Right ventricle myocardium superior (tissue), 1 donor: ENCODE data around the gene TEX19. TPM values are rescaled to one million over a fixed set of nuclear protein-coding genes. Genes with fewer than 3 reads are reported as not detected.

Experiments used
- ATAC-seq: fragments of 200-7000 bp; cut with Tn5 transposase; one replicate; pipeline ENCODE4 v1.9.1; 2020; ENCODE audit warnings: mild to moderate bottlenecking; ENCODE audit not compliant: poor library complexity
- DNase-seq: peaks from one replicate; pipeline ENCODE4 v3.0.0-alpha.2; 2020
- intact Hi-C: fragments of 100-400 bp; cut with DNase I; formaldehyde crosslinking; loops from one replicate; pipeline ENCODE4 v1.11.2; 2022
- total RNA-seq: library from RNA; stranded (reverse); fragmentation: NEBNext Ultra II Directional; extraction: Animal tissue kit (Norgen Biotek cat#: 25700); gene quantifications from one replicate; pipeline ENCODE4 v1.2.1, GENCODE V29; 2021
- donor health status: DM: no; HTN: yes; CAD: no; lungs with severe emphysema.

The TEX19 gene
- total RNA-seq, 1 donor from 2014 or later, result not detected

DNA sequence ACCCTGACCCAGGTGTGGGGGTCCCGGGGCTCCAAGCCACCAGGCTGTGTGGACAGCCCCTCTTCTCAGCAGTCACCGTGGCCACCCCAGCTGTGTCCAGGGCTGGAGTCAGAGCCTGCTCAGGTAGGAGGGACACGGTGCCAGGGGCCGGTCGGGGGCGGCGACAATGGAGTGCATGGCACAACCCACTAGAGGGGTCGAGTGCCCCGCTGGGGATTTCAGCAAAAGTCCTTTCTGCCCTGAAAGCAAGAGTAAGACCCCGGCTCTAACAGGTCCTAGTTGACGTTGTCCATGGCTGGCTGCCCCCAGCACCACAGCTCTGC is 23.8 kb downstream of the TEX19 start:
- DNase-seq (peak; percentile 41), ATAC-seq (no peak)
- intact Hi-C loops, result no loop called here

DNA sequence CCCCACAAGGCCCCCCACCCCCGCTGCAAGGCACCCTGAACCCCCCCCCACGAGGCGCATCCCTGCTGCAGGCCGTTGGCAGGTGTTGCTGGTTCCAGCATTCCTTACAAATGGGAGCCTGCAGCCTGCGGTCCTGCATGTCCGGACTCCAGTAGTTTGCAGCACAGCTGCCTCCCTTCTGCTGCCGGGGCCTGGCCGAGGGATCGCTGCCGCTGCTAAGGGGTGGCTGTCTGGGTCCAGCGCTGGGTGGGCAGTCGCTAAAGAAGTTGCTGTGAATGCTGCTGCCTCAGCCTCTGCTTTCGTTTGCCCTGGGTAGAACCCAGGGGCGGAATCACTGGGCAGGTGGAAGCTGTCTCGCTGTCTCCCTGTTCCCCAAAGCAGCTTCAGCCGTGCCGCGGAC is 24.4 kb downstream of the TEX19 start:
- ATAC-seq, result no peak
- intact Hi-C loops, result no loop called here
- peak; percentile 40 for DNase-seq

DNA sequence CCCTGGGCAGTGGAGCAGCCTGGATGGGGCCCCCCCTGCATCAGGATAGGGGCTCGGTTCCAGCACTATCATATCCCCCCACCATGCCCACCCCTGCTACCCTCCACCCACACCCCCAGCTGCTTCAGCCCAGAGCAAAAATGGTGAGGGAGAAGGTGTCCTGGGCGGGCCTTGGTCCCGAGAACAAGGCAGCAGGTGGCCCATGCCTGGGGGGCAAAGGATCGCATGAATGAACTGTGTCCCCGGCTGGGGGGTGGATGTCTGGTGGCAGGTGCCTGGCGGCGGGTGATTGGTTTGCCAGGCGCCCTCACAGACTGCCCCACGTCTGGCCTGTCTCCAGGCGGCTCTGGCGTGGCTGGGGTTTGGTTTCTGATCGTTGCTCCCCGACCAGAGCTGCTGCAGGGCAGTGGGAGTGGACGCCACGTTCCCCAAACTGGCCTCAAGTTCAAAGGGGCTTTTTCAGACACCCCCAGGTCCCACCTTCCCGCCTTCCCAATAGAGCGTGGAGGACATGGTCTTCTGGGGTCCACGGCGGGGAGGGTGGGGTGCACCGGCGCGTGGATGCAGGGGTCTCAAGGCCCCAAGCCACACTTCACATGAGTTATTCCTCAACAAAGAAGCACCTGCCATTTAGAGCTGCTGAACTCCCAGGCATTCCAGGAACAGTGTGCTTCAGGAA is 25.1 kb downstream of the TEX19 start:
- intact Hi-C loops, result no loop called here
- DNase-seq (peak; percentile 35), ATAC-seq (no peak)

DNA sequence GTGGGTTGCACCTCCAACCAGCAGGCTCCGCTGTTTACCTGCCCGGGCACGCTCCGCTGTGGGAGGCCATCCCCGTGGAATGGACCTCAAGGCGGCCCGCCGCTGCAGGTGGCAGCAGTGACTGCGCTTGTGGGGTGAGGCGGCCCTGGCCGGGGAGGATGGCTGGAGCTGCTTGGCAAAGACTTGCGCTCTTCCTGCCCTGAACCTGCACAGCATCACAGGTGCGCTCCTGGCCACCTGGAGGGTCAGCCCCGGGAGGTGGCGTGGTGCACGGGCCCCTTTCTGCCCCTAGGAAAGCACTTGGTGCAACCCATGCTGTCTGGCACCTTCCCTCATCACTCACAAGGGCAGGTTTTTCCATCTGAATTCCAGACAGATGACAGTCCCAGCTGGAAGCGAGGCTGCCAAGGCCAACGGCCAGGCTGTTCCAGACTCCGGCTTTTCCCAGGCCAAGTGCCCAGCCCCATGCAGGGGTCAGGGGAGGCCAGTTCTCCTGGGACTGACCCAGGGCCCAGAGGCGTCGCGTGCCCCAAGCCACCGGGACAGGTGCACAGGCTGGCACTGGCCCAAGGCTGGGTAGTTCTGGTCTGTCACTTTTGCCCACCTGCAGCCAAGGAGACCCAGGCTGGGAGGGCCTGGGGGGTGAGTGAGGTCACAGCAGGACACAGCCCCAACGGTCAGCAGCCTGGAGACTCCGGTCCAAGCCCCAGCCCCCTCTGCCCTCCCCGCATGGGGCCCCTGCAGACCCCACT is 25.9 kb downstream of the TEX19 start:
- peak; percentile 84 for DNase-seq
- intact Hi-C loops, result no loop called here
- ATAC-seq, result peak; percentile 89

DNA sequence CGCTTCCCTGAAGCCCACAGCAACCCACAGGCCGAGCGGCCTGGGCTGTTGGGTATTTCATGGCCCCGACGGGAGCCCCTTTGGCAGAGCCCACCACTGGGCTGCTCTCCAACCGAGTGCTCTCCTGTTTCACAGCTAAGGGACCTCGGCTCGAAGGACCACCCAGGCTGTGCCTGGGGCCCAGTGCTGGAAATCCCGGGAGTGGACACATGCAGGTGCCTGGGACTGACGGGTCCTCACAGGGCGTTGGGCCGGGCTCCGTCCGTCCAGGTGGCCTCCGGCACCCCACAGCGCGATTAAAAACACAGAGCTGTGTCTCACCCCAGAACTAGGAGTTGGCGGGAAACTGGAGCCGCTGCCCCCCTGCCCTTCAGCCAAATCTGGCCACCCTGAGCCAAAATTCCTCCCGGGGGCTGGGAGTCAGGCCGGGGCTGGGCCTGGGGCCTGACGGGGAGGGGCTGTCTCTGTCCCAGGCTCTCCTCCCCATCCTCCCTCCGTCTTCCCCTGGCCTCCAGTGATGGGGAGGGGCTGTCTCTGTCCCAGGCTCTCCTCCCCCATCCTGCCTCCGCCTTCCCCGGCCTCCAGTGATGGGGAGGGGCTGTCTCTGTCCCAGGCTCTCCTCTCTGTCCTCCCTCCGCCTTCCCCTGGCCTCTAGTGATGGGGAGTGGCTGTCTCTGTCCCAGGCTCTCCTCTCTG is 26.7 kb downstream of the TEX19 start:
- ATAC-seq, result peak; percentile 15
- intact Hi-C loops, result no loop called here
- no peak for DNase-seq

DNA sequence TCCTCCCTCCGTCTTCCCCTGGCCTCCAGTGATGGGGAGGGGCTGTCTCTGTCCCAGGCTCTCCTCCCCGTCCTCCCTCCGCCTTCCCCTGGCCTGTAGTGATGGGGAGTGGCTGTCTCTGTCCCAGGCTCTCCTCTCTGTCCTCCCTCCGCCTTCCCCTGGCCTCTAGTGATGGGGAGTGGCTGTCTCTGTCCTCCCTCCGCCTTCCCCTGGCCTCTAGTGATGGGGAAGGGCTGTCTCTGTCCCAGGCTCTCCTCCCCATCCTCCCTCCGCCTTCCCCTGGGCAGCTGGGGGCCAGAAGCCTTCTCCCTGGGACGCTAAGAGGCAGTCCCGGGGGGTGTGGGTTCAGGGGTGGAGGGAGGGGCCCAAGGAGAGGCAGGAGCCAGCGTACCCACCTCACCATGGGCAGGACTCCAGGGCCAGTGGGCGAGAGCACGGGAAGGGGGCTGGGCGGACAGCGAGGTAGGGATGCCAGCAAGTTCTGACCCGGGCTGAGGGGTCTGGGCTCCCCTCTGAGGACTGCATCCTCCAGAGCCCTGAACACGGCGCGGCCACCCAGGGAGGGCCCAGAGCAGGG is 27.3 kb downstream of the TEX19 start:
- ATAC-seq, result peak; percentile 30
- intact Hi-C loops, result no loop called here
- peak; percentile 62 for DNase-seq

DNA sequence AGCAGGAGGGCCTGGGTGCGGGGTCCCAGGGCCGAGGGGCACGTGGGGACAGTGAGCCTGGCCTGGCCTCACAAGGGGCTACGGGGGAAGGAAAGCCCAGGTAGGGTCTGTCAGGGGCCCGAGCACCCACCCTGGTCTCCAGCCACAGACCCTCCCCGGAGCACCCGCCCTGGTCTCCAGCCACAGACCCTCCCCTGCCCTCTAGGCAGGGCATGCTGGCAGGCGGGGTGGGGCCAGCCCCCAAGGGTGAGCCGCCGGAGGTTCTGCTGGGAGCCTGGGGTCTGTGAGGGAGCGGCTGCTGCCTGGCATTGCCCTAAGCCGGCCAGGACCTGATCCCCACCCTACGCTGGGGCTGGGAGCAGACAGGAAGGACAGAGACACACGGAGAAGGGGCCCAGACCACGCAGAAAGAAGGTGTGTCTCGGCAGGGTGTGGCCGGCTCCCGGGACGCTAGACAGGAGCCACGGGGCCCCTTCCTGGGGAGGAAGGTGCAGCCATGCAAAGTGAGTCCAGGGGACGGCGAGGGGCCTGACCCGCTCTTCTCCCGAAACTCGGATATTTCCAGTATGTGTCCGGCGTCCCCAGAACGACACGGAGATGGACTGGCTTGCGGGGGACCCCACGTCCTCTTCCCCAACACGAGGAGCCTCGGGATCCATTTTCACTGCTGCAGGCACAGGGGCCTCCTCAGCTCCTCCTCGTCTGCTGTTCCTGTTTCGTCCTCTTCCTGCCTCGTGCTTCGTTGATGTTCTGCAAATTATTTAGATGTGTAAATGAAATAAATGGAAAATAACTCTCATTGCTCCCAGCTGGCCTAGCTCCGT is 28.0 kb downstream of the TEX19 start:
- DNase-seq, result no peak
- intact Hi-C loops, result no loop called here

DNA sequence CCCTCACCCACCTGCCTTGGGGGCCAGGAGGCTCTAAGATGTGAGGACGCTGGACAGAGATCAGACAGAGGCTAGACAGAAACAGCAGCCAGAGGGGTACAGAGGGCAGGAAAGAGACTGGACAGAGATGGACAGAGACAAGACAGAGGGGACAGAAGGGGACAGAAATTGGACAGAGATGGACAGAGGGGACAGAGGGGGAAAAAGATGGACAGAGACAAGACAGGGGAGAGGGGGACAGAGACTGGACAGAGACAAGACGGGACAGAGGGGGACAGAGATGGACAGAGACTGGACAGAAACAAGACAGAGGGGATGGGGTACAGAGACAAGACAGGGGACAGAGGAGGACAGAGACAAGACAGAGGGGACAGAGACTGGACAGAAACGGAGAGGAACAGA is 28.7 kb downstream of the TEX19 start:
- ATAC-seq (no peak), DNase-seq (no peak)
- intact Hi-C loops, result no loop called here

More for the DNA sequence above, 28.0 kb downstream of the TEX19 start:
- no peak for ATAC-seq

DNA sequence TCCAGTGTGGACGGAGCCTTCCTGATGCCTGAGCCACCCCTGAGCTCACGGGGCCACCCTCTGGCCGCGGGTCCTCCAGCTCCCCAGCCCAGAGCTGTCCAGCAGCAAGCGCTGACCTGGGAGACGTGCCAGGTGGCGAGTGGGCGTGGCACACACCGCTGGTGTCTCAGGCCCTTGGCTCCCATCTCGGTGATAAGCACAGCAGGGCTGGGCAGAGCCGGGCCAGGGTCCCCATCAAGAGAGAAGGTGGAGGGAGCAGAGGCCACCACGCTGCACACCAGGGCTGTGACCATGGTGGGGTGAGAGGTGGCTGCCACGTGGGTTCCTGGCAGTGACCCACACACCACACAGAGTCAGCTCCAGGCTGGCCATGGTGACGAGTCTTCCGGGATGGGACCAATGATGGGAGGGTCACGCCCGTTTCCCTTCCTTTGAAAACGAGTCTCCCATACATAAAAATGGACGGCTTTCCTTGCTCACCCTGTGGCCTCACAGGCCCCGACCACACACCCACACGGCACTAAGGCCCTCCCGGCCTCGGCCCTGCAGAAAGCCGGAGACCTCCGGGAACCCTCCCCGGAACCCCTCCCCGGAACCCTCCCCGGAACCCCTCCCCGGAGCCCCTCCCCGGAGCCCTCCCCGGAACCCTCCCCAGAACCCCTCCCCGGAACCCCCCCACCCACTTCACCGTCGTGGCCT is 29.3 kb downstream of the TEX19 start:
- intact Hi-C loops, result no loop called here
- peak; percentile 60 for DNase-seq
- peak; percentile 11 for ATAC-seq

DNA sequence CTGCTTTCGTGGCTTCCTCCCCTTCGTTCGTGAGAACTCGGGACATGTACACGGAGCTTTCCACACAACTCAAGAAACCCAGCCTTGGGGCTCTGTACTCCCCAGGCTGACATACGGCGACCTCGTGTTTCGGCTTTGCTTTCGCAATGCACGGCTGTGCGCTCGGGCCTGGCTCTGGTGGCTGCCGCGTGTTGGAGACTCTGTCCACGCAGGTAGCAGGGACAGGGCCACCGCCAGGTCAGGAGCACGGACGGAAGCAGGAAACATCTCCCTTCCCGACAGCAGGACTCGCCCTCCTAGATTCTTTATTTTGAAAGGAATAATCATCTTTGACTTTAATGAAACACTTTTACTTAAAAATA is 29.9 kb downstream of the TEX19 start:
- intact Hi-C loops, result no loop called here
- no peak for DNase-seq
- ATAC-seq, result no peak

DNA sequence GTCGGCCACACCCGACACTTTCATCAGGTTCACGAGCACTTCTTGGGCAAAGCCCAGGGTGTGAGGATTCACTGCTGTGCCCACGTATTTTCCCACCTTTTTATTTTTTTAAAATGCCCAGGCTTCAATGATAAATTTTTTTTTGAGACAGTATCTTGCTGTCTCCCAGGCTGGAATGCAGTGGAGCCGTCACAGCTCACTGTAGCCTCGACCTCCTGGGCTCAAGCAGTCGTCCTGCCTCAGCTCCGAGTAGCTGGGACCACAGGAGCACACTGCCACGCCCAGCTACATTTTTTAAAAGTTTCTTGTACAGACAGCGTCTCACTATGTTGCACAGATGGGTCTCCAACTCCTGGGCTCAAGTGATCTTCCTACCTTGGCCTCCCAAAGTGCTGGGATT is 30.3 kb downstream of the TEX19 start:
- DNase-seq (no peak), ATAC-seq (no peak)
- intact Hi-C loops, result no loop called here

DNA sequence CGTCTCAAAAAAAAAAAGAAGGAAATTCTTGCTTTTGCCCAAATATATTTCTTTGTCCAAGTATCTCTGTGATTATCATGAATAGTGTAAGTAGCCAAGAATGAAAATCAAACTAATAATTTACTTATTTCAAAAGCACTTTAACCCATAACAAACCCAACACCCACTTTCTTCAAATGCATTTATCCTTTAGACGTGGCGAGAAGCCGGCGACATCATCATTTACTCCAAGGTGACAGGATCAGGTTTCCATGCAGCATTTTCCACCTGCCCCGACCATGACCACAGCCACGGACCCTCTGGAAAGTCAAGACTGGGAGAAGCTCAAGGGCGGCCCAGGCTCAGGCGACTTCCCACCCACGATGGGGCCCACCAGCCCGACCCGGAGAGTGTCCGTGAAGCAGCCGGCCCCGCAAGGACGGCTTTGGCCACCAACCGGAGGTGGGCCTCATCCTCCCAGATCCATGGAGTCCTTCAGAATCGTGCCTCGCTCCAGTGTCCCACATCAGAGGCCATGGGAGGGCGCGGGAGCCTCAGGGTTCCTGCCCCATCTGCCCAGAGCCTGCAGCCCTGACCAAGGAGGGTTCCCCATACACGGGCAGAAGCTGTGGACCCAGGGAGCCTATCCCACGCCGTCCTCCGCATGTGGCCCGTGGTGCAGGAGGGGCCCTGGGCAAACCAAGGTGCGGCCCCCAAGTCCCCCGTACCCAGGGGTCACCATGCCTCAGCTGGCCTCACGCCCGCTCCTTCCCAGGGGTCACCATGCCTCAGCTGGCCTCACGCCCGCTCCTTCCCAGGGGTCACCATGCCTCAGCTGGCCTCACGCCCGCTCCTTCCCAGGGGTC is 31.2 kb downstream of the TEX19 start:
- intact Hi-C loops, result no loop called here
- ATAC-seq (no peak), DNase-seq (no peak)

DNA sequence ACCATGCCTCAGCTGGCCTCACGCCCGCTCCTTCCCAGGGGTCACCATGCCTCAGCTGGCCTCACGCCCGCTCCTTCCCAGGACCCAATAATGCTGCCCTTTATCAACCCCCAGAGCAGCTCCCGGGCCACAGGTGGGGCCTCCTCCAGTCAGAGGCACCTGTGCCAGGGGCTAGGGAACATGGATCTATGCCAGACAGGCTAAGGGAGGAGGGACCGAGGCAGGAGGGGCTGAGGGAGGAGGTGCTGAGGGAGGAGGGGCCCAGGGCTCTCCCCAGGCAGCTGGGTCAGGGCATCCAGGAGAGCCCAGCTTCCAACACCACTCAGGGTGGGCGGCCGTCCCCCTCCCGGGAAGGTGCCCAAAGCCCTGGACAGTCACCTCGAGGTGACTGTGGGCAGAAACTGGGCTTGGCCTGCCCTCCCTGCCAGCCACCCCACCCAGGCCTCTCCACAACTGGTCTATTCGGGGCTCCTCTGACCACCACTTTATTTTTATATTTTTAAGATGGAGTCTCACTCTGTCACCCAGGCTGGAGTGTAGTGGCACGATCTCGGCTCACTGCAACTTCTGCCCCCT is 31.9 kb downstream of the TEX19 start:
- intact Hi-C loops, result no loop called here
- ATAC-seq, result no peak
- DNase-seq, result no peak

DNA sequence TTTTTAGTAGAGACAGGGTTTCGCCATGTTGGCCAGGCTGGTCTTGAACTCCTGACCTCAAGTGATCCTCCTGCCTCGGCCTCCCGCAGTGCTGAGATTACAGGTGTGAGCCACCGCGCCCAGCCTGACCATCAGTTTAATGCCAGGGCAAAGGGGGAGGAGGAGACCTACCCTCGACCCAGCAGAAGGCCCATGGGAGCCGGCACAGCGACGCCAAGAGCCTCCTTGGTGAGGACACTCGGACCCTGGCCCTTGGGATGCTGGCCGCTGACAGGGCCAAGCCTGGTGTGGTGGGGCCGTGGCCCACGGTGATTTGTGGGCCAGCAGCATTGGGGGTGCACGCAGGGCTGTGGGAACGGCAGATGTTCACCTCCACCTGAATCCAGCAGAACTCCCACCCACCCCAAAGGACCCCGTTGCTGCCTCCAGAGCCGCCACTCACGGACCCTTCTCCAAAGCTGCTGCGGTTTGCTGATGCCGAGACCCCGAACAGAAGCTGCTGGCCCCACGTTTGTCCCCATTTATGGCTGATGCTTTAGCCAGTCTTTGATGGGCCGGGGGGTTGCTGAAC is 32.5 kb downstream of the TEX19 start:
- intact Hi-C loops, result no loop called here
- no peak for ATAC-seq
- no peak for DNase-seq

DNA sequence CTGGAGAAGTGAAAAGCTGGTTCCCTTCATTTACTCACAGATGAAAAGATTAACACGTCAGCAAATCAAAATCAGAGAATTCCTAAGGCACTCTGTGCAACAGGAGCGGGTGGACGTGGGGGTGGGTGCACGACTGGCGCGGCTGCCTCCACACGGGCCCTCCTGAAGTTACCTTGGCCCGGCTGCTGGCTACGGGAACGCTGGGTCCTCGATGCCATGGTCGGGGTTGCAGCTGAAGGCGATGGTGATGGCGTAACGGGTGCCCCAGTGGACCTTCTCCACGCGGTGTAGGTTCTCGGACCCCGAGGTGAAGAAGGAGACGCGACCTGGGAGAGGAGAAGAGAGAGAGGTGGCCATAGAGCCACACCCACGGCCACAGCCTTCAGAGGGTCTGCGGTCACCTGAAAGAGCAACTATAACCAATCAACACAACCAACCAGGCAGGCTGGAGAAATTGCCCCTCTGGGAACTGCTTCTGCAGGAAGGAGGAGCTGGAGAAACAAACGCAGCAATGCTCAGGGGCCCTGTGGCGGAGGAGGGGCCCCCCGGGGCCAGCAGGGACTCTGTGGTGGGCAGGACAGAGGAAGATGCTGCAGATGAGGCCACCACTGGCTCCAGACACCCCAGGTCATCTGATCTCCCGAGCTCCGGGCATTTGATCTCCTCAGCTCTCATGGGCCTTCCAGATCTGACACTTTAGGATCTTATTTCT is 33.3 kb downstream of the TEX19 start:
- intact Hi-C loops, result no loop called here
- no peak for DNase-seq

DNA sequence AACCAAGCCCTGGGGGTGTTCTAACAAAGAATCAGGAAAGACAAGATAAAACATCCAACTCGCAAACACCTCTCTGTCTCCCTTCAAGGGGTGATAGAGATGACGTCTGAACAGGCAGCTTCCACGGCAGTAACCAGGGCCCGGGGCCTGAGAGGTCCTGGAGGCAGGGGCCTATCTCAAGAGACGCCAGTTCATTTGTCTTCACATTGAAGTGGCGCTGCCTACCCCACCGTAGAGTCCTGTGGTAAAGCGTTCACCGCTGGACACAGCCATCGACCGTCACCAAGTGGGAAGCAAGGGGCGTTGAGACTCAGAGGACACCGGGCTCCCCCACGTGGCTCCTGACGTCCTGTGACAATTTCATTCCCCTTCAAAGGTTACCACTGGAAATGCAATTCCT is 33.9 kb downstream of the TEX19 start:
- no peak for ATAC-seq
- DNase-seq, result no peak
- intact Hi-C loops, result no loop called here

More for the DNA sequence above, 33.3 kb downstream of the TEX19 start:
- no peak for ATAC-seq
